ENCODE data around the gene TP53AIP1.

The TP53AIP1 gene

GRCh38 chr11:128963744-128964325 lies 21.2 kb upstream of the TP53AIP1 start:
- Histone ChIP-seq H3K27ac (no peak overlapping the region), H3K36me3 (peaks cover 0 to 7% (median under 1%) of the 10 kb centered on the region in 3 donors), H3K27me3 (no peaks in the 10 kb centered on the region), H3K9me3 (no peaks in the 10 kb centered on the region), H3K4me1 (no peaks in the 10 kb centered on the region), H3K4me3 (no peak overlapping the region)
- TF ChIP-seq CTCF (IDR thresholded peaks at IDR 0.05): no peak
- no peak for DNase-seq
- intact Hi-C loops (cut with DNase I; ENCODE audit: low total_unique reads): no loop called here

- H3K4me1 ChIP-seq: no peaks in the 10 kb centered on the region
- intact Hi-C loops (cut with DNase I; ENCODE audit: low total_unique reads): no loop called here
- no peak overlapping the region for H3K4me3 ChIP-seq
- H3K27ac ChIP-seq: no peak overlapping the region
- no peak for TF ChIP-seq CTCF (IDR thresholded peaks at IDR 0.05)
- no peaks in the 10 kb centered on the region for H3K36me3 ChIP-seq
- no peaks in the 10 kb centered on the region for H3K27me3 ChIP-seq
- no peak for DNase-seq
- no peaks in the 10 kb centered on the region for H3K9me3 ChIP-seq
Measured at GRCh38 chr11:128962896-128963295, 20.2 kb upstream of the TP53AIP1 start.

GRCh38 chr11:128961645-128962044 lies 19.0 kb upstream of the TP53AIP1 start:
- Histone ChIP-seq H3K4me3 (no peak overlapping the region), H3K4me1 (no peaks in the 10 kb centered on the region), H3K9me3 (no peaks in the 10 kb centered on the region), H3K27ac (no peak overlapping the region), H3K36me3 (no peaks in the 10 kb centered on the region), H3K27me3 (no peaks in the 10 kb centered on the region)
- no peak for TF ChIP-seq CTCF (IDR thresholded peaks at IDR 0.05)
- DNase-seq: no peak
- intact Hi-C loops (cut with DNase I; ENCODE audit: low total_unique reads): no loop called here

GRCh38 chr11:128957202-128957482 lies 14.5 kb upstream of the TP53AIP1 start:
- intact Hi-C loops (cut with DNase I; ENCODE audit: low total_unique reads): loop anchor here (2.0 kb wide), 1 partner anchor 72 kb away; no protein-coding TSS in a partner anchor

GRCh38 chr11:128956401-128957201 lies 13.9 kb upstream of the TP53AIP1 start:
- intact Hi-C loops (cut with DNase I; ENCODE audit: low total_unique reads): loop anchor here (2.0 kb wide), 1 partner anchor 72 kb away; no protein-coding TSS in a partner anchor
- H3K27me3 ChIP-seq: peaks cover 0 to 4% of the 10 kb centered on the region in 2 donors
- no peaks in the 10 kb centered on the region for H3K36me3 ChIP-seq
- no peaks in the 10 kb centered on the region for H3K4me1 ChIP-seq
- DNase-seq: no peak
- no peak overlapping the region for H3K27ac ChIP-seq
- peak; percentile 65 to 88 for TF ChIP-seq CTCF (IDR thresholded peaks at IDR 0.05)
- no peaks in the 10 kb centered on the region for H3K9me3 ChIP-seq
- no peak overlapping the region for H3K4me3 ChIP-seq

More at GRCh38 chr11:128957202-128957482, 14.5 kb upstream of the TP53AIP1 start:
- DNase-seq: no peak
- Histone ChIP-seq H3K27me3 (peaks cover 0 to 2% of the 10 kb centered on the region in 2 donors), H3K4me3 (no peak overlapping the region), H3K36me3 (no peaks in the 10 kb centered on the region), H3K4me1 (no peaks in the 10 kb centered on the region), H3K9me3 (no peaks in the 10 kb centered on the region), H3K27ac (no peak overlapping the region)
- no peak for TF ChIP-seq CTCF (IDR thresholded peaks at IDR 0.05)
